ENCODE measurements around the gene DIRAS1. TPM values are rescaled to one million over a fixed set of nuclear protein-coding genes. Genes with fewer than 3 reads are reported as not detected.
"Not testable (repeated sequence)": the region's sequence is repeated elsewhere in the genome, so short reads cannot be mapped to it uniquely, and the experiment has no call there.

The DIRAS1 gene
- total RNA-seq, 1 donor from 2014 or later = not detected

GRCh38 chr19:2714102-2714501 lies 7.1 kb downstream of the DIRAS1 start:
- intact Hi-C loops (cut with micrococcal nuclease) = not testable (repeated sequence)

GRCh38 chr19:2713170-2713569 lies 8.0 kb downstream of the DIRAS1 start:
- intact Hi-C loops (cut with micrococcal nuclease) = not testable (repeated sequence)

GRCh38 chr19:2711875-2712205 lies 9.3 kb downstream of the DIRAS1 start:
- intact Hi-C loops (cut with micrococcal nuclease) = no loop called here

GRCh38 chr19:2711172-2711874 lies 9.8 kb downstream of the DIRAS1 start:
- intact Hi-C loops (cut with micrococcal nuclease) = no loop called here

- intact Hi-C loops (cut with micrococcal nuclease) = no loop called here
Measured at GRCh38 chr19:2706251-2706650, 14.9 kb downstream of the DIRAS1 start.

- intact Hi-C loops (cut with micrococcal nuclease) = loop anchor here (5.0 kb wide), 1 partner anchor 439 kb away; no protein-coding TSS in a partner anchor
Measured at GRCh38 chr19:2703691-2704216, 17.4 kb downstream of the DIRAS1 start.

- intact Hi-C loops (cut with micrococcal nuclease) = loop anchor here (5.0 kb wide), 1 partner anchor 439 kb away; no protein-coding TSS in a partner anchor
Measured at GRCh38 chr19:2703077-2703437, 18.1 kb downstream of the DIRAS1 start.

- intact Hi-C loops (cut with micrococcal nuclease) = loop anchor here (1.0 to 5.0 kb wide), 2 partner anchors 38 to 440 kb away; partner anchors contain the start of gene SLC39A3
Measured at GRCh38 chr19:2702170-2703076, 18.7 kb downstream of the DIRAS1 start, which contains the start of gene GNG7. GNG7 (minus strand) TSS chr19:2702694; CDS start chr19:2520688, 182,006 bp downstream.

GRCh38 chr19:2701361-2702169 lies 19.6 kb downstream of the DIRAS1 start:
- intact Hi-C loops (cut with micrococcal nuclease) = loop anchor here (1.0 to 5.0 kb wide), 2 partner anchors 39 to 441 kb away; partner anchors contain the start of gene SLC39A3

- intact Hi-C loops (cut with micrococcal nuclease) = loop anchor here (5.0 kb wide), 1 partner anchor 441 kb away; no protein-coding TSS in a partner anchor
Measured at GRCh38 chr19:2700660-2701360, 20.4 kb downstream of the DIRAS1 start.

GRCh38 chr19:2699413-2700140 lies 21.6 kb downstream of the DIRAS1 start:
- intact Hi-C loops (cut with micrococcal nuclease) = loop anchor here (5.0 kb wide), 1 partner anchor 443 kb away; no protein-coding TSS in a partner anchor

GRCh38 chr19:2694196-2694595 lies 27.0 kb downstream of the DIRAS1 start:
- intact Hi-C loops (cut with micrococcal nuclease) = no loop called here

GRCh38 chr19:2693492-2694160 lies 27.5 kb downstream of the DIRAS1 start:
- intact Hi-C loops (cut with micrococcal nuclease) = no loop called here

- intact Hi-C loops (cut with micrococcal nuclease) = no loop called here
Measured at GRCh38 chr19:2691951-2692350, 29.2 kb downstream of the DIRAS1 start.

GRCh38 chr19:2690856-2691255 lies 30.3 kb downstream of the DIRAS1 start:
- intact Hi-C loops (cut with micrococcal nuclease) = no loop called here

GRCh38 chr19:2686360-2686759 lies 34.8 kb downstream of the DIRAS1 start:
- intact Hi-C loops (cut with micrococcal nuclease) = no loop called here

- intact Hi-C loops (cut with micrococcal nuclease) = no loop called here
Measured at GRCh38 chr19:2685204-2685704, 35.9 kb downstream of the DIRAS1 start.

GRCh38 chr19:2683430-2684003 lies 37.7 kb downstream of the DIRAS1 start:
- intact Hi-C loops (cut with micrococcal nuclease) = no loop called here

Measured in T-helper 1 cell treated with Interleukin-12 subunit alpha and Interleukin-12 subunit beta and Interleukin-4 antibody, amounts not matched to agents 30 ng/mL and 1 ng/mL, for 36 hours (primary cell).